Lower leg skin (tissue), 4 donors: ENCODE data around the gene ADAM33. TPM values are rescaled to one million over a fixed set of nuclear protein-coding genes. Genes with fewer than 3 reads are reported as not detected.

ENCODE experiments used
- DNase-seq, 2 donors: peaks; one replicate each; pipeline ENCODE4 v3.0.0-alpha.2; 2019; ENCODE audit warnings: low spot score in 2 of 2
- H3K4me3 ChIP-seq: fragments of 200-600 bp; sonication (generic); 2 replicates; pipeline ENCODE4 v1.5.1; 2017; ENCODE audit warnings: mild to moderate bottlenecking, low read depth; ENCODE audit not compliant: poor library complexity, severe bottlenecking
- CTCF ChIP-seq, 3 donors: fragments of 450-650 bp; IDR thresholded peaks; one replicate each; pipeline ENCODE4 v1.5.1; 2016; ENCODE audit warnings: antibody characterized with exemption in 3 of 3, mild to moderate bottlenecking in 3 of 3, moderate library complexity in 2 of 3
- POLR2A ChIP-seq, 2 donors: fragments of 450-650 bp; IDR thresholded peaks; one replicate each; pipeline ENCODE4 v1.6.1; 2016 to 2017; ENCODE audit warnings: antibody characterized with exemption in 2 of 2, mild to moderate bottlenecking in 1 of 2, moderate library complexity in 1 of 2
- WGBS, 2 donors: methylation state at CpG; one replicate each; pipeline ENCODE4 v1.1.5; 2018; 5-methylcytosine and 5-hydroxymethylcytosine counted together
- intact Hi-C: fragments of 100-400 bp; cut with DNase I; formaldehyde crosslinking; loops from one replicate; pipeline ENCODE4 v1.15.0; 2023; ENCODE audit warnings: low total_unique reads
- total RNA-seq, 4 donors: library from RNA; depleted of rRNA; stranded (reverse); fragments of >200 nt; gene quantifications; one replicate each; pipeline ENCODE4 v1.1.0, GENCODE V29; 2016

The ADAM33 gene
- total RNA-seq, 4 donors from 2014 or later: 8.0 to 13.7 (median 11.1) TPM

- 95 to 96% methylated on average over 25 to 31 of the region's 31 CpGs for WGBS, 2 donors
- no peak overlapping the region for H3K4me3 ChIP-seq
- DNase-seq: no peak
- intact Hi-C loops: no loop called here
- TF ChIP-seq POLR2A (IDR thresholded peaks at IDR 0.05): no peak
- TF ChIP-seq CTCF (IDR thresholded peaks at IDR 0.05): no peak
Observed at GRCh38 chr20:3705970-3706739, 24.3 kb upstream of the ADAM33 start.

GRCh38 chr20:3705491-3705969 lies 23.7 kb upstream of the ADAM33 start:
- no peak for DNase-seq
- H3K4me3 ChIP-seq: no peak overlapping the region
- TF ChIP-seq CTCF (IDR thresholded peaks at IDR 0.05): no peak
- no peak for TF ChIP-seq POLR2A (IDR thresholded peaks at IDR 0.05)
- 90 to 92% methylated on average over 14 of the region's 14 CpGs for WGBS, 2 donors
- intact Hi-C loops: no loop called here

GRCh38 chr20:3704087-3704486 lies 22.3 kb upstream of the ADAM33 start:
- TF ChIP-seq POLR2A (IDR thresholded peaks at IDR 0.05) (no peak), CTCF (IDR thresholded peaks at IDR 0.05) (no peak)
- intact Hi-C loops: no loop called here
- 73 to 77% methylated on average over 5 of the region's 5 CpGs for WGBS, 2 donors

GRCh38 chr20:3702611-3703391 lies 21.0 kb upstream of the ADAM33 start:
- DNase-seq: no peak
- H3K4me3 ChIP-seq: no peak overlapping the region
- intact Hi-C loops: no loop called here
- TF ChIP-seq CTCF (IDR thresholded peaks at IDR 0.05) (no peak), POLR2A (IDR thresholded peaks at IDR 0.05) (no peak)
- 86 to 91% methylated on average over 11 of the region's 11 CpGs for WGBS, 2 donors

More at GRCh38 chr20:3704087-3704486, 22.3 kb upstream of the ADAM33 start:
- H3K4me3 ChIP-seq: no peak overlapping the region
- no peak for DNase-seq

GRCh38 chr20:3701061-3701998 lies 19.5 kb upstream of the ADAM33 start:
- intact Hi-C loops: no loop called here
- TF ChIP-seq POLR2A (IDR thresholded peaks at IDR 0.05) (no peak), CTCF (IDR thresholded peaks at IDR 0.05) (no peak)
- 91 to 93% methylated on average over 12 to 13 of the region's 13 CpGs for WGBS, 2 donors
- H3K4me3 ChIP-seq: no peak overlapping the region
- DNase-seq: no peak
